Measurements from ENCODE around the gene DDAH2.

DNA sequence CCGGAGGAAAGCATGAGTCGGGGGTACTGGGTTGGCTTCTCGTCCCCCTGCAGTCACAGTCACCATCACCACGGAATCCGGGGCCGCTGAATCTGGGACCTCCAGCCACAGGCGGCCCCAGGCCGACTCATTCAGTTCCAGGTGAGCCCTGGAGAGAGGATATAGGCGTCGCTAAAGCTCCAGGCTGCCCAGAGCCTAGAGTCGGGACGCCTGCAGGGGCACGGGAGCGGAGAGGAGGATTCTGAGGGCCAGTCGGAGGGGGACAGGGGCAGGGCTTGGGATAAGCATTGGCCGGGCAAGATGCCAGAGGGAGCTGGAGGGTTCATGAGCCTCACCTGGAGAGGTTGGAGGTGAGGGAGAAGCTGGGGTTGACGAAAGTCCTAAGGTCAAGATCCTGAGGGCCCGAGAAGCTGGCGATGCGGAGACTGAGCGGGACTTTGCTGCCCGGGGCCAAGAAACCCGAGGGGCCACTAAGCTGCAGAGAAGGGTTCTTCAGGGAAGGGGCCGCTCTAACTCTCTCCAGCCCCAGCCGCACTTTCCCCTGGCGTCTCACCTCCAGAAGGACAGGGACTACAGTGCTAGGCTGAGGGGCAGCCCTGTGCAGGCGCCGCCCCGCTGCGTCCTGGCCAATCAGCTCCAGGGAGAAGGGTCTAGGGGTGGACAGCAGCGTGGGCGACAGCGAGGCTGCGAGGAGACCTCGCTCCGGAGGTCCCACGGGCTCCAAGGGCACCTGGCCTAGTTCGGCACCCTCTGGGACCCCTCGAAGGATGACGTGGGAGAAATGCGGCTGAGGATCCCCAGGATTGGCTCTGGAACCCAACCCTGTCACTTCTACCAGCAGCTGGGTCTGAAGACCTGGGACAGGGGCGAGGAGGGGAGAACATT, 37.1 kb upstream of the DDAH2 start:
- TF ChIP-seq EZH2 (IDR thresholded peaks at IDR 0.05; ENCODE audit: borderline replicate concordance, low read depth, low read length, severe bottlenecking), result no peak
- TF ChIP-seq, protein P1, sequence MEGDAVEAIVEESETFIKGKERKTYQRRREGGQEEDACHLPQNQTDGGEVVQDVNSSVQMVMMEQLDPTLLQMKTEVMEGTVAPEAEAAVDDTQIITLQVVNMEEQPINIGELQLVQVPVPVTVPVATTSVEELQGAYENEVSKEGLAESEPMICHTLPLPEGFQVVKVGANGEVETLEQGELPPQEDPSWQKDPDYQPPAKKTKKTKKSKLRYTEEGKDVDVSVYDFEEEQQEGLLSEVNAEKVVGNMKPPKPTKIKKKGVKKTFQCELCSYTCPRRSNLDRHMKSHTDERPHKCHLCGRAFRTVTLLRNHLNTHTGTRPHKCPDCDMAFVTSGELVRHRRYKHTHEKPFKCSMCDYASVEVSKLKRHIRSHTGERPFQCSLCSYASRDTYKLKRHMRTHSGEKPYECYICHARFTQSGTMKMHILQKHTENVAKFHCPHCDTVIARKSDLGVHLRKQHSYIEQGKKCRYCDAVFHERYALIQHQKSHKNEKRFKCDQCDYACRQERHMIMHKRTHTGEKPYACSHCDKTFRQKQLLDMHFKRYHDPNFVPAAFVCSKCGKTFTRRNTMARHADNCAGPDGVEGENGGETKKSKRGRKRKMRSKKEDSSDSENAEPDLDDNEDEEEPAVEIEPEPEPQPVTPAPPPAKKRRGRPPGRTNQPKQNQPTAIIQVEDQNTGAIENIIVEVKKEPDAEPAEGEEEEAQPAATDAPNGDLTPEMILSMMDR (IDR thresholded peaks at IDR 0.05; ENCODE audit: borderline replicate concordance, extremely low read depth, low read length, poor library complexity, severe bottlenecking), result no peak

Data from DND-41 (cell line).